Cardiac muscle cell (in vitro differentiated cells and primary cell): ENCODE results near the gene IER3. TPM values are rescaled to one million over a fixed set of nuclear protein-coding genes. Genes with fewer than 3 reads are reported as not detected.

Source experiments
- DNase-seq, 2 donors: peaks; one replicate each; pipeline versions ENCODE4 v3.0.0 to v3.0.0-alpha.2; 2010 to 2017; ENCODE audit warnings: low read depth in 1 of 2, low spot score in 1 of 2
- H3K27ac ChIP-seq: fragments of 200-600 bp; sonication (generic); 2 replicates; pipeline ENCODE4 v1.5.1; 2016
- H3K27me3 ChIP-seq: fragments of 200-600 bp; sonication (generic); 2 replicates; pipeline ENCODE4 v1.6.0; 2016; ENCODE audit warnings: control low read depth
- H3K36me3 ChIP-seq: fragments of 200-600 bp; sonication (generic); 2 replicates; pipeline ENCODE4 v1.5.1; 2016; ENCODE audit warnings: control low read depth
- H3K4me1 ChIP-seq: fragments of 200-600 bp; sonication (generic); 2 replicates; pipeline ENCODE4 v1.8.1; 2017; ENCODE audit warnings: low read depth, mild to moderate bottlenecking, mixed run types
- H3K4me3 ChIP-seq: fragments of 200-600 bp; sonication (generic); 2 replicates; pipeline ENCODE4 v1.5.1; 2016; ENCODE audit warnings: mild to moderate bottlenecking
- H3K9me3 ChIP-seq: fragments of 200-600 bp; sonication (generic); 2 replicates; pipeline ENCODE4 v1.5.1; 2017; ENCODE audit warnings: low read depth, mild to moderate bottlenecking, control low read depth
- CTCF ChIP-seq: IDR thresholded peaks from 2 replicates; pipeline ENCODE4 v1.5.1; 2012; ENCODE audit warnings: low read depth, mild to moderate bottlenecking, low read length
- polyA plus RNA-seq: library from polyadenylated mRNA; unstranded; fragments of >200 nt; fragmentation: Nextera tagmentation; extraction: Ambion mirVana; gene quantifications from 2 replicates; pipeline ENCODE4 v1.2.1, GENCODE V29; 2016
- total RNA-seq: library from RNA; depleted of rRNA; stranded (reverse); fragments of >200 nt; gene quantifications from 2 replicates; pipeline ENCODE4 v1.2.3, GENCODE V29; 2016

The IER3 gene
- total and polyA plus RNA-seq, 2 experiments from 2014 or later, result 20.1 to 45.8 TPM

- Histone ChIP-seq H3K4me1 (peaks cover 20% of the 10 kb centered on the region), H3K36me3 (no peaks in the 10 kb centered on the region), H3K27ac (no peak overlapping the region), H3K4me3 (no peak overlapping the region), H3K9me3 (no peaks in the 10 kb centered on the region), H3K27me3 (no peaks in the 10 kb centered on the region)
- no peak for DNase-seq
- no peak for TF ChIP-seq CTCF
These were observed 10.3 kb upstream of the IER3 start for GRCh38 chr6:30754631-30755030.

- TF ChIP-seq CTCF, result no peak
- H3K27ac ChIP-seq, result peak overlapping the region; percentile 59
- DNase-seq, result peak in 1 of 2 donors; percentile 100
These were observed 8.0 kb upstream of the IER3 start for GRCh38 chr6:30752157-30752927.

GRCh38 chr6:30750379-30750668 lies 6.0 kb upstream of the IER3 start:
- Histone ChIP-seq H3K9me3 (no peaks in the 10 kb centered on the region), H3K4me1 (peaks cover 7% of the 10 kb centered on the region), H3K36me3 (no peaks in the 10 kb centered on the region), H3K4me3 (no peak overlapping the region), H3K27me3 (no peaks in the 10 kb centered on the region), H3K27ac (no peak overlapping the region)
- no peak for TF ChIP-seq CTCF
- DNase-seq, result no peak

More at GRCh38 chr6:30752157-30752927, 8.0 kb upstream of the IER3 start:
- Histone ChIP-seq H3K9me3 (no peaks in the 10 kb centered on the region), H3K36me3 (no peaks in the 10 kb centered on the region), H3K4me1 (peaks cover 12% of the 10 kb centered on the region), H3K4me3 (no peak overlapping the region), H3K27me3 (no peaks in the 10 kb centered on the region)

- no peak for DNase-seq
- no peak for TF ChIP-seq CTCF
- H3K4me1 ChIP-seq, result peaks cover 7% of the 10 kb centered on the region
- H3K4me3 ChIP-seq, result no peak overlapping the region
- no peaks in the 10 kb centered on the region for H3K9me3 ChIP-seq
- H3K36me3 ChIP-seq, result no peaks in the 10 kb centered on the region
- no peak overlapping the region for H3K27ac ChIP-seq
- no peaks in the 10 kb centered on the region for H3K27me3 ChIP-seq
These were observed 5.4 kb upstream of the IER3 start for GRCh38 chr6:30749554-30750378.

GRCh38 chr6:30748851-30749540 lies 4.6 kb upstream of the IER3 start:
- H3K36me3 ChIP-seq, result no peaks in the 10 kb centered on the region
- peaks cover 7% of the 10 kb centered on the region for H3K4me1 ChIP-seq
- no peak overlapping the region for H3K4me3 ChIP-seq
- H3K27me3 ChIP-seq, result no peaks in the 10 kb centered on the region
- no peak overlapping the region for H3K27ac ChIP-seq
- no peak for TF ChIP-seq CTCF
- H3K9me3 ChIP-seq, result no peaks in the 10 kb centered on the region
- no peak for DNase-seq
